Spinal cord (tissue), 10 donors: Measurements from ENCODE around the gene CAPS. TPM values are rescaled to one million over a fixed set of nuclear protein-coding genes. Genes with fewer than 3 reads are reported as not detected.

Source experiments
- DNase-seq, 6 donors: peaks; one replicate each; pipeline versions ENCODE4 v3.0.0 to v3.0.0-alpha.2; 2013 to 2015; ENCODE audit warnings: low spot score in 6 of 6, low read depth in 4 of 6
- H3K27ac ChIP-seq: one replicate; pipeline ENCODE4 v1.5.1; 2013; ENCODE audit warnings: low read depth, low read length, control low read depth
- H3K27me3 ChIP-seq: one replicate; pipeline ENCODE4 v1.6.1; 2013; ENCODE audit warnings: low read length; ENCODE audit not compliant: control insufficient read depth, insufficient read depth
- H3K36me3 ChIP-seq: one replicate; pipeline ENCODE4 v1.6.1; 2013; ENCODE audit warnings: low read length; ENCODE audit not compliant: control insufficient read depth, insufficient read depth
- H3K4me1 ChIP-seq: one replicate; pipeline ENCODE4 v1.6.1; 2013; ENCODE audit warnings: low read length; ENCODE audit not compliant: control insufficient read depth, insufficient read depth
- H3K4me3 ChIP-seq: one replicate; pipeline ENCODE4 v1.5.1; 2013; ENCODE audit warnings: low read depth, low read length, control low read depth
- H3K9me3 ChIP-seq: one replicate; pipeline ENCODE4 v1.6.1; 2013; ENCODE audit warnings: low read length; ENCODE audit not compliant: control insufficient read depth, insufficient read depth
- WGBS: methylation state at CpG from one replicate; pipeline ENCODE4 v1.1.5; 2013; ENCODE audit warnings: missing lambda C conversion rate; ENCODE audit not compliant: insufficient coverage; 5-methylcytosine and 5-hydroxymethylcytosine counted together
- polyA plus RNA-seq, 2 donors: library from polyadenylated mRNA; unstranded; fragments of 120-200 nt; gene quantifications; one replicate each; pipeline ENCODE4 v1.2.1, GENCODE V29; 2013; ENCODE audit not compliant: insufficient read length in 2 of 2
- total RNA-seq, 2 donors: library from RNA; depleted of rRNA in 1 of 2; stranded (reverse); fragments of 120-200 nt in 1 of 2; fragments of >200 nt in 1 of 2; gene quantifications; one replicate each; pipeline versions ENCODE4 v1.2.3 to v1.2.4, GENCODE V29; 2013 to 2014
- donor health status: healthy.

The CAPS gene
- total and polyA plus RNA-seq, 4 donors, result 15.3 to 85.3 (median 49.4) TPM

- H3K36me3 ChIP-seq, result peaks cover 74% of the 10 kb centered on the region
- no peak overlapping the region for H3K27ac ChIP-seq
- H3K4me3 ChIP-seq, result no peak overlapping the region
- H3K27me3 ChIP-seq, result no peaks in the 10 kb centered on the region
- 87% methylated on average over 28 of the region's 30 CpGs for WGBS
- H3K9me3 ChIP-seq, result no peaks in the 10 kb centered on the region
- no peak for DNase-seq
- peaks cover 8% of the 10 kb centered on the region for H3K4me1 ChIP-seq
Measured at GRCh38 chr19:5897189-5897969, 16.7 kb upstream of the CAPS start.

GRCh38 chr19:5899728-5900526, 14.1 kb upstream of the CAPS start:
- Histone ChIP-seq H3K4me1 (peaks cover 23% of the 10 kb centered on the region), H3K4me3 (no peak overlapping the region), H3K27ac (no peak overlapping the region), H3K9me3 (no peaks in the 10 kb centered on the region), H3K36me3 (peaks cover 61% of the 10 kb centered on the region), H3K27me3 (no peaks in the 10 kb centered on the region)
- no peak for DNase-seq
- 95% methylated on average over 11 of the region's 13 CpGs for WGBS

- Histone ChIP-seq H3K4me1 (peaks cover 31% of the 10 kb centered on the region), H3K9me3 (no peaks in the 10 kb centered on the region), H3K4me3 (no peak overlapping the region), H3K27ac (no peak overlapping the region), H3K36me3 (peaks cover 50% of the 10 kb centered on the region), H3K27me3 (no peaks in the 10 kb centered on the region)
- no peak for DNase-seq
- WGBS, result 93% methylated on average over 8 of the region's 8 CpGs
Measured at GRCh38 chr19:5900976-5901375, 13.1 kb upstream of the CAPS start.

- DNase-seq, result no peak
- peak overlapping the region; percentile 94 for H3K27ac ChIP-seq
- 0% methylated on average over 27 of the region's 27 CpGs for WGBS
- H3K4me3 ChIP-seq, result peak overlapping the region; percentile 94
- H3K4me1 ChIP-seq, result peaks cover 31% of the 10 kb centered on the region
- H3K27me3 ChIP-seq, result no peaks in the 10 kb centered on the region
- no peaks in the 10 kb centered on the region for H3K9me3 ChIP-seq
- H3K36me3 ChIP-seq, result peaks cover 29% of the 10 kb centered on the region
Measured at GRCh38 chr19:5903056-5903623, 10.9 kb upstream of the CAPS start.

GRCh38 chr19:5903624-5904351, 10.3 kb upstream of the CAPS start, which contains the start of gene NDUFA11:
TSS of gene NDUFA11 (minus strand) at chr19:5903790. CDS start at chr19:5903708, 82 bp downstream.
- peaks cover 27% of the 10 kb centered on the region for H3K36me3 ChIP-seq
- H3K9me3 ChIP-seq, result no peaks in the 10 kb centered on the region
- H3K4me1 ChIP-seq, result peaks cover 31% of the 10 kb centered on the region
- peak within 1 kb of the TSS; percentile 94 for H3K27ac ChIP-seq
- no peaks in the 10 kb centered on the region for H3K27me3 ChIP-seq
- peak within 1 kb of the TSS; percentile 94 for H3K4me3 ChIP-seq
- peak; percentile 88 to 99 (median 96) for DNase-seq
- WGBS, result under 1% methylated on average over 57 of the region's 57 CpGs

- H3K36me3 ChIP-seq, result peaks cover 31% of the 10 kb centered on the region
- under 1% methylated on average over 61 of the region's 61 CpGs for WGBS
- DNase-seq, result peak in 5 of 6 donors; percentile 98 to 100 (median 100)
Measured at GRCh38 chr19:5904352-5905113, 9.5 kb upstream of the CAPS start, which contains the start of gene VMAC. TSS of gene VMAC (plus strand) at chr19:5904872. CDS start at chr19:5904891, 19 bp downstream.

GRCh38 chr19:5905114-5905778, 8.8 kb upstream of the CAPS start:
- peaks cover 45% of the 10 kb centered on the region for H3K4me1 ChIP-seq
- H3K4me3 ChIP-seq, result peak overlapping the region; percentile 64
- no peaks in the 10 kb centered on the region for H3K27me3 ChIP-seq
- no peak overlapping the region for H3K27ac ChIP-seq
- no peak for DNase-seq
- 55% methylated on average over 19 of the region's 31 CpGs for WGBS
- H3K36me3 ChIP-seq, result peaks cover 31% of the 10 kb centered on the region
- no peaks in the 10 kb centered on the region for H3K9me3 ChIP-seq

More at GRCh38 chr19:5904352-5905113, 9.5 kb upstream of the CAPS start, which contains the start of gene VMAC:
- peaks cover 38% of the 10 kb centered on the region for H3K4me1 ChIP-seq
- peak within 1 kb of the TSS; percentile 94 for H3K4me3 ChIP-seq
- peak within 1 kb of the TSS; percentile 94 for H3K27ac ChIP-seq
- no peaks in the 10 kb centered on the region for H3K9me3 ChIP-seq
- no peaks in the 10 kb centered on the region for H3K27me3 ChIP-seq

- Histone ChIP-seq H3K27ac (no peak overlapping the region), H3K27me3 (no peaks in the 10 kb centered on the region), H3K4me3 (no peak overlapping the region), H3K9me3 (no peaks in the 10 kb centered on the region), H3K36me3 (peaks cover 24% of the 10 kb centered on the region), H3K4me1 (peaks cover 46% of the 10 kb centered on the region)
- DNase-seq, result no peak
- WGBS, result no CpG with 5 or more reads among the region's 5 CpGs
Measured at GRCh38 chr19:5907241-5907640, 6.8 kb upstream of the CAPS start.
